Right atrium auricular region (tissue), 2 donors: ENCODE data around the gene COL23A1. TPM values are rescaled to one million over a fixed set of nuclear protein-coding genes. Genes with fewer than 3 reads are reported as not detected.

Experiments
- DNase-seq: peaks from one replicate; pipeline ENCODE4 v3.0.0-alpha.2; 2019; ENCODE audit warnings: low spot score
- H3K27ac ChIP-seq, 2 donors: fragments of 200-600 bp; sonication (generic); 1 replicate in 1 of 2; 2 replicates in 1 of 2; pipeline ENCODE4 v1.5.1; 2016 to 2019
- H3K27me3 ChIP-seq, 2 donors: fragments of 200-600 bp; sonication (generic); one replicate each; pipeline versions ENCODE4 v1.5.1 to v1.6.0; 2017 to 2019
- H3K36me3 ChIP-seq: fragments of 200-600 bp; sonication (generic); one replicate; pipeline ENCODE4 v1.5.1; 2016
- H3K4me1 ChIP-seq, 2 donors: fragments of 200-600 bp; sonication (generic); one replicate each; pipeline versions ENCODE4 v1.5.1 to v1.6.0; 2017 to 2019
- H3K4me3 ChIP-seq, 2 donors: fragments of 200-600 bp; sonication (generic); 1 replicate in 1 of 2; 2 replicates in 1 of 2; pipeline ENCODE4 v1.5.1; 2017 to 2019; ENCODE audit warnings: mild to moderate bottlenecking in 1 of 2, moderate library complexity in 1 of 2
- H3K9me3 ChIP-seq, 2 donors: fragments of 200-600 bp; sonication (generic); one replicate each; pipeline ENCODE4 v1.5.1; 2019
- CTCF ChIP-seq, 2 donors: fragments of 200-600 bp; sonication (generic); IDR thresholded peaks; one replicate each; pipeline ENCODE4 v1.5.1; 2019; ENCODE audit warnings: antibody characterized with exemption in 2 of 2
- total RNA-seq, 2 donors: library from RNA; depleted of rRNA; stranded (reverse); fragments of >200 nt; gene quantifications; one replicate each; pipeline ENCODE4 v1.1.0, GENCODE V29; 2016

Gene COL23A1
- total RNA-seq, 2 donors from 2014 or later, result 5.7 to 6.8 TPM

GRCh38 chr5:178449163-178450070 is 140.8 kb downstream of the COL23A1 start:
- H3K27ac ChIP-seq, result no peak overlapping the region

GRCh38 chr5:178445534-178445933 is 144.7 kb downstream of the COL23A1 start:
- H3K27me3 ChIP-seq, result no peaks in the 10 kb centered on the region
- H3K4me1 ChIP-seq, result no peaks in the 10 kb centered on the region
- DNase-seq, result no peak
- H3K36me3 ChIP-seq, result no peaks in the 10 kb centered on the region
- H3K27ac ChIP-seq, result no peak overlapping the region
- no peak overlapping the region for H3K4me3 ChIP-seq
- no peak for TF ChIP-seq CTCF (IDR thresholded peaks at IDR 0.05)
- H3K9me3 ChIP-seq, result no peaks in the 10 kb centered on the region

More at GRCh38 chr5:178449163-178450070, 140.8 kb downstream of the COL23A1 start:
- DNase-seq, result no peak
- H3K4me3 ChIP-seq, result no peak overlapping the region
- H3K9me3 ChIP-seq, result no peaks in the 10 kb centered on the region
- H3K4me1 ChIP-seq, result no peaks in the 10 kb centered on the region
- no peaks in the 10 kb centered on the region for H3K27me3 ChIP-seq
- no peak for TF ChIP-seq CTCF (IDR thresholded peaks at IDR 0.05)
- H3K36me3 ChIP-seq, result no peaks in the 10 kb centered on the region

GRCh38 chr5:178442405-178443257 is 147.6 kb downstream of the COL23A1 start:
- Histone ChIP-seq H3K36me3 (no peaks in the 10 kb centered on the region), H3K9me3 (no peaks in the 10 kb centered on the region), H3K27me3 (no peaks in the 10 kb centered on the region), H3K27ac (no peak overlapping the region), H3K4me1 (no peaks in the 10 kb centered on the region), H3K4me3 (no peak overlapping the region)
- TF ChIP-seq CTCF (IDR thresholded peaks at IDR 0.05), result no peak
- no peak for DNase-seq

GRCh38 chr5:178441486-178442270 is 148.5 kb downstream of the COL23A1 start:
- H3K4me3 ChIP-seq, result no peak overlapping the region
- H3K27ac ChIP-seq, result no peak overlapping the region
- no peaks in the 10 kb centered on the region for H3K36me3 ChIP-seq
- no peaks in the 10 kb centered on the region for H3K27me3 ChIP-seq
- DNase-seq, result no peak
- TF ChIP-seq CTCF (IDR thresholded peaks at IDR 0.05), result no peak
- H3K9me3 ChIP-seq, result no peaks in the 10 kb centered on the region
- H3K4me1 ChIP-seq, result no peaks in the 10 kb centered on the region

- Histone ChIP-seq H3K4me1 (peaks cover 0 to 2% of the 10 kb centered on the region in 2 donors), H3K4me3 (no peak overlapping the region), H3K36me3 (no peaks in the 10 kb centered on the region), H3K27me3 (no peaks in the 10 kb centered on the region), H3K27ac (no peak overlapping the region), H3K9me3 (no peaks in the 10 kb centered on the region)
- TF ChIP-seq CTCF (IDR thresholded peaks at IDR 0.05), result no peak
- DNase-seq, result no peak
Measured at GRCh38 chr5:178440181-178440580, 150.0 kb downstream of the COL23A1 start.
